H9 (cell line): ENCODE results near the gene DCDC2C. TPM values are rescaled to one million over a fixed set of nuclear protein-coding genes. Genes with fewer than 3 reads are reported as not detected.

ENCODE experiments used
- DNase-seq: peaks from one replicate; pipeline ENCODE4 v3.0.0-alpha.2; 2017
- H2AFZ ChIP-seq: one replicate; pipeline ENCODE4 v1.6.1; 2013; ENCODE audit warnings: mild to moderate bottlenecking, low read length, control low read depth, moderate library complexity
- H2AK5ac ChIP-seq: 2 replicates; pipeline ENCODE4 v1.6.1; 2013; ENCODE audit warnings: low read length, control low read depth, mixed read lengths; ENCODE audit not compliant: insufficient read length
- H2BK120ac ChIP-seq: one replicate; pipeline ENCODE4 v1.6.1; 2013; ENCODE audit warnings: low read depth, mild to moderate bottlenecking, low read length, control low read depth, inconsistent platforms; ENCODE audit not compliant: poor library complexity, severe bottlenecking
- H2BK12ac ChIP-seq: 2 replicates; pipeline ENCODE4 v1.6.1; 2013; ENCODE audit warnings: low read length, control low read depth, mixed read lengths, low read depth; ENCODE audit not compliant: insufficient read length
- H2BK15ac ChIP-seq: 2 replicates; pipeline ENCODE4 v1.6.1; 2013; ENCODE audit warnings: low read depth, low read length, control low read depth
- H2BK20ac ChIP-seq: one replicate; pipeline ENCODE4 v1.6.1; 2013; ENCODE audit warnings: low read depth, mild to moderate bottlenecking, low read length, control low read depth, inconsistent platforms; ENCODE audit not compliant: poor library complexity, severe bottlenecking
- H2BK5ac ChIP-seq: 2 replicates; pipeline ENCODE4 v1.6.1; 2013; ENCODE audit warnings: low read length, control low read depth, mixed read lengths; ENCODE audit not compliant: insufficient read length
- H3K14ac ChIP-seq: 2 replicates; pipeline ENCODE4 v1.6.1; 2013; ENCODE audit warnings: low read length, control low read depth; ENCODE audit not compliant: insufficient read depth
- H3K18ac ChIP-seq: 2 replicates; pipeline ENCODE4 v1.6.1; 2013; ENCODE audit warnings: low read depth, mild to moderate bottlenecking, mixed read lengths, low read length, control low read depth; ENCODE audit not compliant: insufficient read length
- H3K23ac ChIP-seq: 2 replicates; pipeline ENCODE4 v1.6.1; 2013; ENCODE audit warnings: low read length, control low read depth, mixed read lengths, low read depth; ENCODE audit not compliant: insufficient read length
- H3K23me2 ChIP-seq: 2 replicates; pipeline ENCODE4 v1.6.1; 2013; ENCODE audit warnings: low read depth, mild to moderate bottlenecking, mixed read lengths, low read length, control low read depth; ENCODE audit not compliant: insufficient read length, poor library complexity, severe bottlenecking
- H3K27ac ChIP-seq: 2 replicates; pipeline ENCODE4 v1.5.1; 2013; ENCODE audit warnings: low read length, control low read depth, mixed read lengths, low read depth; ENCODE audit not compliant: insufficient read length
- H3K27me3 ChIP-seq: 2 replicates; pipeline ENCODE4 v1.6.1; 2013; ENCODE audit warnings: low read length, control low read depth, inconsistent platforms; ENCODE audit not compliant: insufficient read depth
- H3K4ac ChIP-seq: 2 replicates; pipeline ENCODE4 v1.6.1; 2013; ENCODE audit warnings: low read depth, mild to moderate bottlenecking, control low read depth, inconsistent platforms, low read length, moderate library complexity
- H3K4me1 ChIP-seq: 2 replicates; pipeline ENCODE4 v1.6.1; 2013; ENCODE audit warnings: low read length, control low read depth, inconsistent platforms; ENCODE audit not compliant: insufficient read depth
- H3K4me2 ChIP-seq: 2 replicates; pipeline ENCODE4 v1.6.1; 2013; ENCODE audit warnings: low read length, control low read depth, mixed read lengths; ENCODE audit not compliant: insufficient read length, insufficient read depth
- H3K56ac ChIP-seq: 2 replicates; pipeline ENCODE4 v1.6.1; 2013; ENCODE audit warnings: low read depth, mild to moderate bottlenecking, mixed read lengths, low read length, control low read depth; ENCODE audit not compliant: insufficient read length
- H3K79me1 ChIP-seq: 2 replicates; pipeline ENCODE4 v1.6.1; 2013; ENCODE audit warnings: low read depth, mild to moderate bottlenecking, moderate library complexity, low read length, control low read depth, inconsistent platforms; ENCODE audit not compliant: insufficient read depth, poor library complexity, severe bottlenecking
- H3K79me2 ChIP-seq: 2 replicates; pipeline ENCODE4 v1.6.1; 2013; ENCODE audit warnings: low read length, control low read depth, inconsistent platforms; ENCODE audit not compliant: insufficient read depth
- H3K9ac ChIP-seq: 2 replicates; pipeline ENCODE4 v1.6.1; 2013; ENCODE audit warnings: low read length, control low read depth, mixed read lengths; ENCODE audit not compliant: insufficient read length; ENCODE audit errors: extremely low read depth
- H3K9me3 ChIP-seq: one replicate; pipeline ENCODE4 v1.6.1; 2013; ENCODE audit warnings: low read depth, low read length, inconsistent platforms; ENCODE audit not compliant: control insufficient read depth
- H3T11ph ChIP-seq: one replicate; pipeline ENCODE4 v1.6.1; 2013; ENCODE audit warnings: mild to moderate bottlenecking, low read length, control low read depth, inconsistent platforms
- H4K20me1 ChIP-seq: one replicate; pipeline ENCODE4 v1.6.1; 2013; ENCODE audit not compliant: control insufficient read depth, insufficient read length, insufficient read depth
- H4K5ac ChIP-seq: 2 replicates; pipeline ENCODE4 v1.6.1; 2013; ENCODE audit warnings: low read depth, mild to moderate bottlenecking, mixed read lengths, low read length, control low read depth; ENCODE audit not compliant: insufficient read length
- H4K8ac ChIP-seq: replicated peaks from 2 replicates; pipeline ENCODE4 v1.6.1; 2013; ENCODE audit warnings: low read length, control low read depth, mixed read lengths, low read depth; ENCODE audit not compliant: insufficient read length
- H4K91ac ChIP-seq: 2 replicates; pipeline ENCODE4 v1.6.1; 2013; ENCODE audit warnings: low read depth, mild to moderate bottlenecking, moderate library complexity, mixed read lengths, low read length, control low read depth; ENCODE audit not compliant: insufficient read length
- H3K27ac Mint-ChIP-seq, 3 experiments: 2 replicates in 2 of 3; 3 replicates in 1 of 3; pipeline ENCODE4 v1.8.0; 2020 to 2021; ENCODE audit warnings: mixed read lengths in 3 of 3, mild to moderate bottlenecking in 1 of 3, moderate library complexity in 1 of 3
- H3K27me3 Mint-ChIP-seq: 2 replicates; pipeline ENCODE4 v1.8.0; 2021; ENCODE audit warnings: low read depth, mild to moderate bottlenecking, moderate library complexity, mixed read lengths
- H3K36me3 Mint-ChIP-seq, 3 experiments: 2 replicates in 2 of 3; 3 replicates in 1 of 3; pipeline ENCODE4 v1.8.0; 2020 to 2021; ENCODE audit warnings: low read depth in 3 of 3, mixed read lengths in 3 of 3; ENCODE audit not compliant: insufficient read depth in 1 of 3
- H3K4me1 Mint-ChIP-seq, 2 experiments: 2 replicates each; pipeline ENCODE4 v1.8.0; 2020; ENCODE audit warnings: mixed read lengths in 2 of 2
- H3K4me3 Mint-ChIP-seq, 2 experiments: 2 replicates in 1 of 2; 3 replicates in 1 of 2; pipeline ENCODE4 v1.8.0; 2020 to 2021; ENCODE audit warnings: mild to moderate bottlenecking in 2 of 2, mixed read lengths in 2 of 2, moderate library complexity in 1 of 2
- H3K9me3 Mint-ChIP-seq, 2 experiments: 2 replicates in 1 of 2; 3 replicates in 1 of 2; pipeline ENCODE4 v1.8.0; 2020; ENCODE audit warnings: mild to moderate bottlenecking in 2 of 2, mixed read lengths in 2 of 2, moderate library complexity in 1 of 2
- WGBS: extraction: QIAGEN DNeasy Blood & Tissue Kit; methylation state at CpG from one replicate; pipeline ENCODE4 v1.1.7; 2013; ENCODE audit warnings: missing lambda C conversion rate, low lambda C conversion rate, mixed read lengths; ENCODE audit not compliant: insufficient read length; ENCODE audit errors: extremely low coverage; 5-methylcytosine and 5-hydroxymethylcytosine counted together
- total RNA-seq: library from RNA; stranded (reverse); gene quantifications from 2 replicates; pipeline ENCODE4 v1.2.1, GENCODE V29; 2021
- TF ChIP-seq, protein P1 (sequence below): fragments of 200-600 bp; sonication (generic); conservative IDR thresholded peaks from 3 replicates; pipeline ENCODE4 v1.8.0; 2021; ENCODE audit warnings: antibody characterized with exemption, mild to moderate bottlenecking

Gene DCDC2C
- total RNA-seq, 1 experiment from 2014 or later = not detected

DNA sequence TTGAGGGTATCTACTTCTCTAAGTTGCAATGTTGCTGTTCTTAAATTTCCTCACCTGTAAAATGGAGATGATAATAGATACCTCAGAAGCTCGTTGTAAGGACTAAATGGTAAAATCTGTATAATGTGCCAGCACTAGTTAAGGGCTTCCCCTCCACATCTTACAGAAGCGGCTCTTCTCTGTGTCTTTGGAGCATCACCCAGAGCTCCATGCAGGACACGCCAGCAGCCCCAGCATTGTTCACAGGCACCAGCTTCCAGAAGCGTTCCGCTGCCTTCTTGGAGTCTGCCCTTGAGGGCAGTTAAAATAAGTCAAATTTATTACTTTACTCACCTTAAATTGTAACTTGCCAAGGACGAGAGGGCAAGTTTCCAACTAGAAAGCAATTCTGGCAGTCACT lies 5.8 kb downstream of the DCDC2C start:
- Histone ChIP-seq H3K18ac (no peak overlapping the region), H2AK5ac (no peak overlapping the region), H3K14ac (no peak overlapping the region), H4K20me1 (no peaks in the 10 kb centered on the region), H3K27me3 (no peaks in the 10 kb centered on the region), H2BK12ac (no peak overlapping the region), H2BK20ac (no peak overlapping the region), H3K79me2 (no peaks in the 10 kb centered on the region), H3K23me2 (no peaks in the 10 kb centered on the region), H3K9ac (no peak overlapping the region), H3K79me1 (no peaks in the 10 kb centered on the region), H3K27ac (no peak overlapping the region), H4K5ac (no peak overlapping the region), H4K8ac (no peak overlapping the region), H3K4me2 (no peak overlapping the region), H3K9me3 (no peaks in the 10 kb centered on the region), H3T11ph (no peak overlapping the region), H3K4me1 (no peaks in the 10 kb centered on the region; the same call in 1 of the 2 replicates), H3K4ac (no peak overlapping the region), H3K56ac (no peak overlapping the region), H2BK5ac (no peak overlapping the region), H2AFZ (no peak overlapping the region), H4K91ac (no peak overlapping the region), H2BK15ac (no peak overlapping the region), H3K23ac (no peak overlapping the region), H2BK120ac (no peak overlapping the region)
- TF ChIP-seq, protein P1, sequence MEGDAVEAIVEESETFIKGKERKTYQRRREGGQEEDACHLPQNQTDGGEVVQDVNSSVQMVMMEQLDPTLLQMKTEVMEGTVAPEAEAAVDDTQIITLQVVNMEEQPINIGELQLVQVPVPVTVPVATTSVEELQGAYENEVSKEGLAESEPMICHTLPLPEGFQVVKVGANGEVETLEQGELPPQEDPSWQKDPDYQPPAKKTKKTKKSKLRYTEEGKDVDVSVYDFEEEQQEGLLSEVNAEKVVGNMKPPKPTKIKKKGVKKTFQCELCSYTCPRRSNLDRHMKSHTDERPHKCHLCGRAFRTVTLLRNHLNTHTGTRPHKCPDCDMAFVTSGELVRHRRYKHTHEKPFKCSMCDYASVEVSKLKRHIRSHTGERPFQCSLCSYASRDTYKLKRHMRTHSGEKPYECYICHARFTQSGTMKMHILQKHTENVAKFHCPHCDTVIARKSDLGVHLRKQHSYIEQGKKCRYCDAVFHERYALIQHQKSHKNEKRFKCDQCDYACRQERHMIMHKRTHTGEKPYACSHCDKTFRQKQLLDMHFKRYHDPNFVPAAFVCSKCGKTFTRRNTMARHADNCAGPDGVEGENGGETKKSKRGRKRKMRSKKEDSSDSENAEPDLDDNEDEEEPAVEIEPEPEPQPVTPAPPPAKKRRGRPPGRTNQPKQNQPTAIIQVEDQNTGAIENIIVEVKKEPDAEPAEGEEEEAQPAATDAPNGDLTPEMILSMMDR = no peak
- Mint-ChIP-seq H3K27ac (no peak overlapping the region), H3K27me3 (peaks cover 27% of the 10 kb centered on the region), H3K36me3 (peaks cover 0 to 4% (median 0%) of the 10 kb centered on the region in 3 experiments; a peak in 2 of 7 replicates), H3K4me1 (peaks cover 10 to 11% of the 10 kb centered on the region in 2 experiments), H3K4me3 (no peak overlapping the region), H3K9me3 (peaks cover 3 to 9% of the 10 kb centered on the region in 2 experiments)
- DNase-seq = no peak
- WGBS = no CpG with 5 or more reads among the region's 6 CpGs
